ENCODE data around the gene PEG3.
"Not testable (repeated sequence)": the region's sequence is repeated elsewhere in the genome, so short reads cannot be mapped to it uniquely, and the experiment has no call there.

The PEG3 gene

GRCh38 chr19:56840451-56841192 lies at the start of gene PEG3, which contains the start of gene ZIM2:
PEG3 (minus strand) TSS chr19:56840726; CDS start chr19:56824655, 16,071 bp downstream.
ZIM2 (minus strand) TSS chr19:56840726; CDS start chr19:56824277, 16,449 bp downstream.
- DNase-seq: no peak

DNA sequence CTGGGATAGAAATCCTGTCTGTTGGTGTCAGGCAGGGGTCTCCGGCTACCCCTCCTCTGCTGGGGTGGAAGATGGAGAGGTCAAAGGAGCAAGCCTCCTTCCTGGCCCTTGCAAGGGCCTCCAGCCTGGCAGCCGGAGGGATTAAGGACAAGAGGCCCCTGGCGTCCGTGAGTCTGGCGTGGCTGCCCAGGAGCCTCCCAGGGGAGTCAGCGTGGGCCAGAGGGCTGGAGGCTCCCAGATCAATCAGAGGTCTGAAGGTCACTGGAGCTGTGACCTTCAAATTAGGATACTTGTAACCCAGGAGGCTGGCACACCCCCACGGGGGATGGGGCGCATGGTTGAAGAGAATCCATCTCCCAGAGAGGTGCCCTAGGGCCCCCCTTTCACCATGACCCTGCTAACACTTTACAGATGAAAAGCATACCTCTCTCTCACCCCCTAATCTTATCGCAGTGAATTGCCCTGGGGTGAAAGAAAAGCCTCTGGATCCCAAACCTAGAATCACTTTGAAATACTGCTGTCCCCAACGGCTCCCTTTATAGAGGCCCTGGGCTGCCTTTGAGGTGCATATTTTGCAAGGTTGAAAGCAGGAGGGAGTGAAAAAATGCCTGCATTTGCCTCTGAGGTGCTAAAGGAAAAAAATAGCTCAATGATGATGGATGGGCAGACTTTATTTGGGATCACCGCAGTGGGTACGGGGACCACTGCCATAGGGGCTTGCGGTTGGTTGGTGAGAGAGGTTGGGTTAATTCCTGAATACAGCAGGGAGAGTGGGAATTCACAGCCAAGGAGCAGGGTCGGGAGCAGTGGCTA lies 44.9 kb upstream of the PEG3 start:
- no peak for DNase-seq

DNA sequence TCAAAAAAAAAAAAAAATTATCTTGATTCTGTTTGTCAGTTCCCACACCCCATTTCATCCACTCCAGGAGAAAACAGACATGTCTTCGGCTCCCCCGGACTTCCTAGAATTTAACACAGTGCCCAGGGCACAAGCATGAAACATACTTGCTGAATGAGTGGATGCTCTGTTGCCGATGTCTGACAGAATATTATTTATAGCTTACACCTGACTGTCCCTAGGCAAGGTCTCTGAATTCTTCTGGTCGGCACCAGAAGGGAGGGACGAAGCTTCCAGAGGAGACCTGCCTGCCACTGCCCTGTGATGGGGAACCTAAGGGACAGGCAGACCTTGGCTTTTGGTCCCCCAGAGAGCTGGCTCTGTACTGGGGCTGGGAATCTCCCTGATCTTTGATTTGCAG lies 43.9 kb upstream of the PEG3 start:
- no peak for DNase-seq

- DNase-seq: no peak
Measured at GRCh38 chr19:56880592-56881190, 40.2 kb upstream of the PEG3 start.

DNA sequence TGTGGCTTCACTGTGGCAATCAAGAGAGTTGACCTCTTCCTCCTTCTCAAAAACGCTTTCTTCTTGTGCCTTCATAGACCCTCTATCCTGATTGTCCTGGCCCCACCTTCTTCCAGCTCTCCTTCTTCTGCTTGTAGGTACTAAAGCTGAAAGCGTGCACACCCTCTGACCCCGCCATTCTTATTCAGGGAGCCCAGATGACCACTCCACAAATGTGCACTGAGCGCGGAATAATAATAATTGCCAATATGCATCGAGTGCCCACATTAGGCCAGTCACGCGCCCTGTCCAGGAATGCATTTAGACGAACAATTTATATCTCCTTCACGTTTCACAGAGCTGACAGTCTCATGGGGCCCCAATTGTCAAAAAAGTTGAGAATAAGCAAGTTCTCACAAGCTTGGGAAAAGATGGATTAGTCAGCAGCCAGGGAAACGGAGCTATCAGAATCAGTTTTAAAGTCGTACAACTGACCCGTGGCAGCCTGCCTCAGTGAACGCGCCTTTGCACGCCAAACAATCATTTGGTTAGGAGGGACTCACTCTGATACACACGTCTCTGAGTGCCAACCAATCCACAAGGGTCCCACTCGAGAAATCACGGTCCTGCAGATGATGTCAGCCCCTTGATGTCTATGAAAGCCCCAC lies 36.7 kb upstream of the PEG3 start:
- DNase-seq: no peak

- no peak for DNase-seq
Measured at GRCh38 chr19:56875717-56876116, 35.2 kb upstream of the PEG3 start.

- no peak for DNase-seq
Measured at GRCh38 chr19:56874530-56874929, 34.0 kb upstream of the PEG3 start.

GRCh38 chr19:56873493-56873892 lies 33.0 kb upstream of the PEG3 start:
- no peak for DNase-seq

DNA sequence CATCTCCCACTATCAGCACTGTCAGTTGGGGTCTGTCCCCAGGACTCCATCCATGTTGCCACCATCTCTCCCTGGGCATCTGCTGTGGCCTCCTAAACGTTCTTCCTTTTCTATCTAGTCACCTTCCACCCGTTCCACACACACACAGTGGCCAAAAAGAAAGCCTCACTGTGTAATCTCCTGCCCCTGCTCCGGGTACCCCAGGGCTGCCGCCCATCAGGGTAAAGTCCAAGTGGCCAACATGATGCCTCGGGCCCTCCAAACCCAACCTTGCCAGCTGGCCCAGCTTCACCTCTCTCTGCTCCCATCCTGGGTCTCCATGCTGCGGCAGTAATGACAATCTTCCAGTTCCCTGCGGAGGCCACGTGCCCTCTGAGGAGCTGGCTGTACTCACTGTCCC lies 29.4 kb upstream of the PEG3 start:
- no peak for DNase-seq

DNA sequence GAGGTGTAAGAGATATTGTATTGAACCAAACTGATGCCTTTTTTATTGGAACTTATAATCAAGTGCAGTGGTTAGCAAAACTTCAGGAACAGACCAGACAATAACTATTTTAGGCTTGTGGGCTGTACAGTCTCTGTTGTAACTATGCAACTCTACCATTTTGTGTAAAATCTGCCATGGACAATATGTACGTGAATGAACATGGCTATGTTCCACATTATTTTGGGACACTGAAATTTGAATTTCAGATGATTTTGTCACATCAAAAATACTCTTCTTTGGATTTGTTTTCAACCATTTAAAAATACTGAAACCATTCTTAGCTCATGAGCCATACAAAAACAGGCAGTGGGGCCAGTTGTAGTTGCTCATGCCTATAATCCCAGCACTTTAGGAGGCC lies 27.9 kb upstream of the PEG3 start:
- DNase-seq: no peak

DNA sequence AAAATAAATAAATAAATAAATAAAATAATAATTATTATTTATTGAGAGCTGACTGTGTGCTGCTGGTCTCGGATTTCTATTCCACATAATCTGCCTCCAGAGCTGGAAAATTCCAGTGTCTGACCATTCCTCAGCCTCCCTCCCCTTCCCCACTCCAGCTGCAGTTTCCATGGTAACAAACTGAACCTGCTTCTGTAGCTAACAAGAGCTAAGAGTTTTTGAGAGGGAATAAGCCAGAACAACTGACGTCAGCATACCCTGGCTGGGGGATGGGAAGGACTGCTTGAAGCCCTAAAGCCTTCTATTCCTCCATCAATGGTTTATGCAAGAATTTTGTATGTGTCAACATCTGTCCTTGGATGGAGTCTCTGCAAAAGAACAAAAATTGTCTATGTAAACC lies 26.0 kb upstream of the PEG3 start:
- no peak for DNase-seq

DNA sequence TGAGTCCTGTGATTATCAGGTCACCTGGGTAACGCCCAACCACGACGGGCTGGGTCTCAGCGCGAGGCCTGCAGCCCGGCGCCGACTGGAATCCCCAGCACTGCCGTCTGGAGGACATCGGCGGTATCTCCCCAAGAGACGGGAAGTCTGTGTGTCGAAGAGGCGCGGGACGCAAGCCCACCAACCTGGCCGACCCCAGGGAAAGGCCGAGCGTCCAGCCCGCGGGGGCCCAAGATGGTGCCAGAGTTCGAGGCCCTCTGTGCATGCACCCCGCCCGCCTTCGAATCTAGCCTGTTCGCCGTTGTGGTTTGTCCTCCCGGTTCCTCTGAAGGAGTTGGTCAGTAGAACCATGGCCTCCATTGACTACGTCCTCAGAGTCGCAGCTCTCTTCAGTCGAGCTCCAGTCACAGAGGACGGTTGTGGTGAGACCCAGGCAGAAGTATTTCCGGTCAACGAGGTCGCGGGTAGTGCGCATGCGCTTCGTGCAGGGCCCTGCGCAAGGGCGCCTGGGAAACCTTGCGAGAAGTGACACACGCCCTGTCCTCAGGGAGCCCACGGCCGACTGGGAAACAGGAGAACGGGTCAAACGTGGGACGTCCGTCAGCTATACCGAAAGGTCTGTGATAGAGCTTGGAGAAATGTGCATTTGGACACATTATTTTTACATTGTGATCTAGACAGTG lies 24.1 kb upstream of the PEG3 start:
- DNase-seq: no peak

- no peak for DNase-seq
Measured at GRCh38 chr19:56862741-56863140, 22.2 kb upstream of the PEG3 start.

DNA sequence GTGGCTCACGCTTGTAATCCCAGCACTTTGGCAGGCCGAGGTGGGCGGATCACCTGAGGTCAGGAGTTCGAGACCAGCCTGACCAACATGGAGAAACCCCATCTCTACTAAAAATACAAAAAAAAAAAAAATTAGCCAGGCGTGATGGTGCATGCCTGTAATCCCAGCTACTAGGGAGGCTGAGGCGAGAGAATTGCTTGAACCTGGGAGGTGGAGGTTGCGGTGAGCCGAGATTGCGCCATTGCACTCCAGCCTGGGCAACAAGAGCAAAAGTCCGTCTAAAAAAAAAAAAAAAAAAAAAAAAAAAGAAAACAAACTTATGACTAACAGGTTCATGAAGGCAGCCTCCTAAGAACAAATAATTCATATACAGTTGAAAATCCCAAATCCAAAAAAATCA lies 19.9 kb upstream of the PEG3 start:
- not testable (repeated sequence) for DNase-seq

- DNase-seq: no peak
Measured at GRCh38 chr19:56858026-56858425, 17.5 kb upstream of the PEG3 start.

DNA sequence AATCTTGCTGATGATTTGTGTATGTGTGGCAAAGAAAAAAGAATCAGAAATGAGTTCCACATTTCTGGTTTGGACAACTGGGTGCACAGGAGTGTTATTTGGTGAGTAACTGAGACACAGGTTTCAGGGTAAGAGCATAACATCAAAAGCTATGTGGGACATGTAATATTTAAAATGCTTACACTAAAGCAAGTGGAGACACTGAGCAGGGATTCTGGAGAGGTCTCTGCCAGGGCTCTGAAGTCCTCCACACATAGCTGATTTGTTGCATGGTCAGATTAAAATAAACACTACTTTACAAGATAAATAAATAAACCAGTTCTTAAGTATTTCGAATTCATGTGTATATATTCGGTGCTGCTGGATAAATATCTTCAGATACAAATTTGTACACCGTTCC lies 16.3 kb upstream of the PEG3 start:
- DNase-seq: no peak

DNA sequence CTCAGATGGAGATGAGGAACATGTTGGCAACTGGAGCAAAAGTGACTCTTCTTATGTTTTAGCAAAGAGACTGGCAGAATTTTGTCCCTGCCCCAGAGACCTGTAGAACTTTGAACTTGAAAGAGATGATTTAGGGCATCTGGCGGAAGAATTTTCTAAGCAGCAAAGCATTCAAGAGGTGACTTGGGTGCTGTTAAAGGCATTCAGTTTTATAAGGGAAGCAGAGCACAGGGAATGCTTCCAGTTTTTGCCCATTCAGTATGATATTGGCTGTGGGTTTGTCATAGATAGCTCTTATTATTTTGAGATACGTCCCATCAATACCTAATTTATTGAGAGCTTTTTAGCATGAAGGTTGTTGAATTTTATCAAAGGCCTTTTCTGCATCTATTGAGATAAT lies 11.8 kb upstream of the PEG3 start:
- not testable (repeated sequence) for DNase-seq

DNA sequence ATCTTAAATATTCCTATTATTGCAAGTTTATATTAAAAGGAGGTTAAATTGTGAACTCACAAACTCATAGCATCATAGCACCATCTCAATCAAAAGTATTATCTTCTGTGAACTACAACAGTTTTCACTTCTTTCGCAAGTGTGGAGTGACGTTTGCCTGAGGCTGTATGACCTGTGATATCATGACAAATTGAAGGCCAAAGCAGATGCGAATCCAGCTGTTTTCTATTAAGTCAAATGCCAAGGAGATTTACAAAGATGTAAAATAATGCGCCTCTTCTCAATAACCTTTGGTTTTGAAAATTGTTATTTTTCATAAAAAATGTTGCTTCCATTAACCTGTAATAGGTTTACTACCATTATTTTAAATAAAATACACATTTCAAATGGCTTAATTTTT lies 7.6 kb upstream of the PEG3 start:
- DNase-seq: no peak

GRCh38 chr19:56842412-56842811 lies 1.9 kb upstream of the PEG3 start:
- no peak for DNase-seq

- no peak for DNase-seq
Measured at GRCh38 chr19:56841193-56841543, 642 bp upstream of the PEG3 start.

DNA sequence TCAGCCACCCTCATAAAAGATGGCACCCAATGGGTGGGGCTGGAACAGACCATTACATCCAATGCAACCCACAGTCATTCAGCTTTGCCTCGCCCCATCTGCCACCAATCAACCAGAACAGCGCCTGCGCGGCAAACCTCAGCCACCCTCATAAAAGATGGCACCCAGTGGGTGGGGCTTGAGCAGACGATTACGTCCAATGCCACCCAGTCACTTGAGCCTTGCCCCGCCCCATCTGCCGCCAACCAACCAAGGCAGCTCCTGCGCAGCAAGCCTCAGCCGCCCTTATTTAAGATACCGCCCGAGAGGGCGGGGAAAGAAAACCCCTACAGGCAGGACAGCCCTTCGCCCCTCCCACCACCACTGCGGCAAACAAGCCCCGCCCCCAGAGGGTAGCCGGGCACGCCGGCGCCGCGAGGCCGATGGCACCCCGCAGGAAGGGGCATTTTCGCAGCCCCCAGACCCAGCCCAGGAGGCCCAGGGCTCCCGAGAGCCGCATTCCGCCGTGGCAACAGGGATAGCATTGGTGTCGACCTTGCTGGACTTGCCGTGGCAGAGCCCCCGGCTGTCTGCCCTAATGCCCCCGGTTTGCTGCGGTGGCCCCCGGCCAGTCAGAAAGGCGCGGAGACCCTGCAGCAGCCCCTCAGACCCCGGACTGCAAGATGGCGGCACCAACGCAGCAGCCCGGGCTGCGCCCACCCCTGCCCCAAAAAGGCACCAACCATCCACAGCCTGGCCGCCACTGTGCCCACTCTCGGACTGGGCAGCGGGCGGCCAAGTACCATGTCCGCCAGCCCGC lies 675 bp downstream of the PEG3 start:
- no peak for DNase-seq
